ENCODE measurements around the gene GPR37L1. TPM values are rescaled to one million over a fixed set of nuclear protein-coding genes. Genes with fewer than 3 reads are reported as not detected.
A peak's percentile ranks its signal among the peaks of the same experiment; 100 is the strongest.

The GPR37L1 gene
- total and polyA plus RNA-seq, 4 donors = under 0.01 to 0.04 (median 0.02) TPM; not detected in 1

DNA sequence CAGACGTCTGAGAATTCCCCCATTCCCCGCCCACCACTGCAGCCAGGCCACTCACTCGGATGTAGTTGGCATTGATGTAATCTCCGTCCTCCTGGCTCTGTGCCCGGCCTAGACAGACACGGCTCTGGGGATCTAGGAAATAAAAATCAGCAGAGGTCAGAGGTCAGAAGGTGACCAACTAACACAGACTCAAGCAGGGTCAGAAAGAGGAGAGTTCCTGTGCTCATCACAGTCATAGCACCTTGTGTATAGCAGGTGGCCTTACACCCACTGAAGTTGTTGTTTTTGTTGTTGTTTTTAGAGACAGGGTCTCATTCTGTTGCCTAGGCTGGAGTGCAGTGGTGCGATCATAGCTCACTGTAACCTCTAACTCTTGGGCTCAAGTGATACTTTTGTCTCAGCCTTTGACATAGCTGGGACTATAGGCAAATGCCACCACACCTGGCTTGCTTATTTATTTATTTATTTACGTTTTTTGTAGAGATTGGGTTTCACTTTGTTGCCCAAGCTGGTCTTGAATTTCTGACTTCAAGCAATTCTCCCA lies 32.8 kb downstream of the GPR37L1 start (continued):
- TF ChIP-seq JUND (IDR thresholded peaks at IDR 0.05) = no peak
- TF ChIP-seq HNF4A (conservative IDR thresholded peaks at IDR 0.05) = peak in 1 of 2 donors; percentile 16
- TF ChIP-seq FOXA1 (IDR thresholded peaks at IDR 0.05) = no peak
- no peak for TF ChIP-seq HNF4G (IDR thresholded peaks at IDR 0.05)
- TF ChIP-seq, protein P1, sequence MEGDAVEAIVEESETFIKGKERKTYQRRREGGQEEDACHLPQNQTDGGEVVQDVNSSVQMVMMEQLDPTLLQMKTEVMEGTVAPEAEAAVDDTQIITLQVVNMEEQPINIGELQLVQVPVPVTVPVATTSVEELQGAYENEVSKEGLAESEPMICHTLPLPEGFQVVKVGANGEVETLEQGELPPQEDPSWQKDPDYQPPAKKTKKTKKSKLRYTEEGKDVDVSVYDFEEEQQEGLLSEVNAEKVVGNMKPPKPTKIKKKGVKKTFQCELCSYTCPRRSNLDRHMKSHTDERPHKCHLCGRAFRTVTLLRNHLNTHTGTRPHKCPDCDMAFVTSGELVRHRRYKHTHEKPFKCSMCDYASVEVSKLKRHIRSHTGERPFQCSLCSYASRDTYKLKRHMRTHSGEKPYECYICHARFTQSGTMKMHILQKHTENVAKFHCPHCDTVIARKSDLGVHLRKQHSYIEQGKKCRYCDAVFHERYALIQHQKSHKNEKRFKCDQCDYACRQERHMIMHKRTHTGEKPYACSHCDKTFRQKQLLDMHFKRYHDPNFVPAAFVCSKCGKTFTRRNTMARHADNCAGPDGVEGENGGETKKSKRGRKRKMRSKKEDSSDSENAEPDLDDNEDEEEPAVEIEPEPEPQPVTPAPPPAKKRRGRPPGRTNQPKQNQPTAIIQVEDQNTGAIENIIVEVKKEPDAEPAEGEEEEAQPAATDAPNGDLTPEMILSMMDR (IDR thresholded peaks at IDR 0.05; ENCODE audit: low read depth, low read length, missing input control) = no peak
- TF ChIP-seq, protein P2, sequence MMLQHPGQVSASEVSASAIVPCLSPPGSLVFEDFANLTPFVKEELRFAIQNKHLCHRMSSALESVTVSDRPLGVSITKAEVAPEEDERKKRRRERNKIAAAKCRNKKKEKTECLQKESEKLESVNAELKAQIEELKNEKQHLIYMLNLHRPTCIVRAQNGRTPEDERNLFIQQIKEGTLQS (IDR thresholded peaks at IDR 0.05) = no peak
- peak in 1 of 2 donors; percentile 20 for TF ChIP-seq RXRA (IDR thresholded peaks at IDR 0.05)
- no peak for TF ChIP-seq EGR1 (IDR thresholded peaks at IDR 0.05; ENCODE audit: low read depth in 2 of 2)

DNA sequence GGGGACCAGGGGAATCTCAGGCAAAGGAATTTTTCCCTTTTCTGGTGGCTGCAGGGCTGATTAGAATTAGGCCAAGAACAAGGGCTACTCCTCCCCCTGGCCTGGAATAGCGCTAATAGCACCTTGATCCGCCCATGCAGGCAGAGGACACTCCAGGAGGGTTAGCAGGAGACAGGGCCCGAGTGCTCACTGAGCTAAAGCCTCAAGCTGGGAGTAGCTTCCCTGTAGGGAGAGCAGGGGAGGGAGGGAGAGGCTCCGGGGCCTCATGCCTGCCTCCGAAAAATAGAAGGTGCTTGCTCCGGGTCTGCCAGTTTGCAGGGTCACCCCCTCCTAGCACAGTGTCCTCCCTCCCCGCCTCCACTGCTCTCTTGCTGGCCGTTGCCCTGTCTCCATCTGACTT lies 33.9 kb downstream of the GPR37L1 start:
- H3K27ac ChIP-seq (ENCODE audit: low read depth in 1 of 2, low read length in 2 of 2) = no peak overlapping the region
- peaks cover 0 to 7% (median under 1%) of the 10 kb centered on the region in 4 donors for H3K4me1 ChIP-seq (ENCODE audit: control insufficient read depth in 4 of 4, insufficient read depth in 4 of 4, low read length in 3 of 4)
- no peak overlapping the region for H3K4me3 ChIP-seq (ENCODE audit: low read depth in 1 of 3, low read length in 3 of 3)
- no peaks in the 10 kb centered on the region for H3K27me3 ChIP-seq (ENCODE audit: control insufficient read depth in 4 of 4, insufficient read depth in 4 of 4, low read length in 3 of 4)
- no peaks in the 10 kb centered on the region for H3K9me3 ChIP-seq (ENCODE audit: control insufficient read depth in 4 of 4, low read length in 3 of 4)
- WGBS = 91% methylated on average over 8 of the region's 8 CpGs
- H3K9ac ChIP-seq (ENCODE audit: low read depth in 1 of 2, low read length in 2 of 2) = no peak overlapping the region
- H3K36me3 ChIP-seq (ENCODE audit: control insufficient read depth in 4 of 4, insufficient read depth in 3 of 4, low read depth in 1 of 4, low read length in 3 of 4) = no peaks in the 10 kb centered on the region
- no peak for DNase-seq (ENCODE audit: low spot score)
- TF ChIP-seq NR2F2 (IDR thresholded peaks at IDR 0.05) (no peak), HNF4A (conservative IDR thresholded peaks at IDR 0.05) (no peak), GABPA (IDR thresholded peaks at IDR 0.05 in 1 of 2, conservative IDR thresholded peaks at IDR 0.05 in 1 of 2) (no peak), TAF1 (conservative IDR thresholded peaks at IDR 0.05) (no peak), FOXA2 (IDR thresholded peaks at IDR 0.05) (no peak), FOXA1 (IDR thresholded peaks at IDR 0.05) (no peak), HNF4G (IDR thresholded peaks at IDR 0.05) (no peak), SP1 (IDR thresholded peaks at IDR 0.05) (no peak)
- TF ChIP-seq, protein P3, sequence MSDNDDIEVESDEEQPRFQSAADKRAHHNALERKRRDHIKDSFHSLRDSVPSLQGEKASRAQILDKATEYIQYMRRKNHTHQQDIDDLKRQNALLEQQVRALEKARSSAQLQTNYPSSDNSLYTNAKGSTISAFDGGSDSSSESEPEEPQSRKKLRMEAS (IDR thresholded peaks at IDR 0.05) = no peak
- TF ChIP-seq, protein P4, sequence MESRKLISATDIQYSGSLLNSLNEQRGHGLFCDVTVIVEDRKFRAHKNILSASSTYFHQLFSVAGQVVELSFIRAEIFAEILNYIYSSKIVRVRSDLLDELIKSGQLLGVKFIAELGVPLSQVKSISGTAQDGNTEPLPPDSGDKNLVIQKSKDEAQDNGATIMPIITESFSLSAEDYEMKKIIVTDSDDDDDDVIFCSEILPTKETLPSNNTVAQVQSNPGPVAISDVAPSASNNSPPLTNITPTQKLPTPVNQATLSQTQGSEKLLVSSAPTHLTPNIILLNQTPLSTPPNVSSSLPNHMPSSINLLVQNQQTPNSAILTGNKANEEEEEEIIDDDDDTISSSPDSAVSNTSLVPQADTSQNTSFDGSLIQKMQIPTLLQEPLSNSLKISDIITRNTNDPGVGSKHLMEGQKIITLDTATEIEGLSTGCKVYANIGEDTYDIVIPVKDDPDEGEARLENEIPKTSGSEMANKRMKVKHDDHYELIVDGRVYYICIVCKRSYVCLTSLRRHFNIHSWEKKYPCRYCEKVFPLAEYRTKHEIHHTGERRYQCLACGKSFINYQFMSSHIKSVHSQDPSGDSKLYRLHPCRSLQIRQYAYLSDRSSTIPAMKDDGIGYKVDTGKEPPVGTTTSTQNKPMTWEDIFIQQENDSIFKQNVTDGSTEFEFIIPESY (IDR thresholded peaks at IDR 0.05) = no peak
- TF ChIP-seq, protein P5, sequence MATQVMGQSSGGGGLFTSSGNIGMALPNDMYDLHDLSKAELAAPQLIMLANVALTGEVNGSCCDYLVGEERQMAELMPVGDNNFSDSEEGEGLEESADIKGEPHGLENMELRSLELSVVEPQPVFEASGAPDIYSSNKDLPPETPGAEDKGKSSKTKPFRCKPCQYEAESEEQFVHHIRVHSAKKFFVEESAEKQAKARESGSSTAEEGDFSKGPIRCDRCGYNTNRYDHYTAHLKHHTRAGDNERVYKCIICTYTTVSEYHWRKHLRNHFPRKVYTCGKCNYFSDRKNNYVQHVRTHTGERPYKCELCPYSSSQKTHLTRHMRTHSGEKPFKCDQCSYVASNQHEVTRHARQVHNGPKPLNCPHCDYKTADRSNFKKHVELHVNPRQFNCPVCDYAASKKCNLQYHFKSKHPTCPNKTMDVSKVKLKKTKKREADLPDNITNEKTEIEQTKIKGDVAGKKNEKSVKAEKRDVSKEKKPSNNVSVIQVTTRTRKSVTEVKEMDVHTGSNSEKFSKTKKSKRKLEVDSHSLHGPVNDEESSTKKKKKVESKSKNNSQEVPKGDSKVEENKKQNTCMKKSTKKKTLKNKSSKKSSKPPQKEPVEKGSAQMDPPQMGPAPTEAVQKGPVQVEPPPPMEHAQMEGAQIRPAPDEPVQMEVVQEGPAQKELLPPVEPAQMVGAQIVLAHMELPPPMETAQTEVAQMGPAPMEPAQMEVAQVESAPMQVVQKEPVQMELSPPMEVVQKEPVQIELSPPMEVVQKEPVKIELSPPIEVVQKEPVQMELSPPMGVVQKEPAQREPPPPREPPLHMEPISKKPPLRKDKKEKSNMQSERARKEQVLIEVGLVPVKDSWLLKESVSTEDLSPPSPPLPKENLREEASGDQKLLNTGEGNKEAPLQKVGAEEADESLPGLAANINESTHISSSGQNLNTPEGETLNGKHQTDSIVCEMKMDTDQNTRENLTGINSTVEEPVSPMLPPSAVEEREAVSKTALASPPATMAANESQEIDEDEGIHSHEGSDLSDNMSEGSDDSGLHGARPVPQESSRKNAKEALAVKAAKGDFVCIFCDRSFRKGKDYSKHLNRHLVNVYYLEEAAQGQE (IDR thresholded peaks at IDR 0.05) = no peak
- TF ChIP-seq, protein P1 (IDR thresholded peaks at IDR 0.05; ENCODE audit: low read depth, low read length, missing input control) = no peak
- TF ChIP-seq, protein P2 (IDR thresholded peaks at IDR 0.05) = no peak
